Stimulated activated memory B cell treated with anti-CD40 and anti-IgM and Interleukin-4, amounts not matched to agents 10 μg/mL and 1 μg/mL and 100 μg/mL, for 72 hours (primary cell): Measurements from ENCODE around the gene ADGRG7.
A peak's percentile ranks its signal among the peaks of the same experiment; 100 is the strongest.

Experiments
- ATAC-seq: fragments of 150-1000 bp; cut with Tn5 transposase; 2 replicates; pipeline ENCODE4 v1.10.0; 2021
- H3K27ac Mint-ChIP-seq: one replicate; pipeline ENCODE4 v1.8.0; 2022; ENCODE audit warnings: mild to moderate bottlenecking, mixed read lengths
- H3K27me3 Mint-ChIP-seq: one replicate; pipeline ENCODE4 v1.8.0; 2022; ENCODE audit warnings: mixed read lengths
- H3K36me3 Mint-ChIP-seq: one replicate; pipeline ENCODE4 v1.8.0; 2022; ENCODE audit warnings: mixed read lengths
- H3K4me1 Mint-ChIP-seq: one replicate; pipeline ENCODE4 v1.8.0; 2022; ENCODE audit warnings: mixed read lengths
- H3K4me3 Mint-ChIP-seq: one replicate; pipeline ENCODE4 v1.8.0; 2022; ENCODE audit warnings: mild to moderate bottlenecking, moderate library complexity, mixed read lengths
- H3K9me3 Mint-ChIP-seq: one replicate; pipeline ENCODE4 v1.8.0; 2022; ENCODE audit warnings: mixed read lengths

ADGRG7 gene

GRCh38 chr3:100717637-100718487, 108.5 kb downstream of the ADGRG7 start:
- Mint-ChIP-seq H3K9me3 (peaks cover 3% of the 10 kb centered on the region), H3K4me3 (no peak overlapping the region), H3K27ac (no peak overlapping the region), H3K36me3 (peaks cover 59% of the 10 kb centered on the region), H3K27me3 (no peaks in the 10 kb centered on the region), H3K4me1 (peaks cover 39% of the 10 kb centered on the region)
- ATAC-seq: no peak

- ATAC-seq: no peak
- Mint-ChIP-seq H3K36me3 (peaks cover 55% of the 10 kb centered on the region), H3K4me3 (no peak overlapping the region), H3K9me3 (peaks cover 3% of the 10 kb centered on the region), H3K27ac (no peak overlapping the region), H3K27me3 (no peaks in the 10 kb centered on the region), H3K4me1 (peaks cover 31% of the 10 kb centered on the region)
These were observed 109.7 kb downstream of the ADGRG7 start for GRCh38 chr3:100719136-100719535.

GRCh38 chr3:100720426-100720825, 111.0 kb downstream of the ADGRG7 start:
- Mint-ChIP-seq H3K4me3 (no peak overlapping the region), H3K36me3 (peaks cover 47% of the 10 kb centered on the region), H3K27me3 (no peaks in the 10 kb centered on the region), H3K9me3 (peaks cover 3% of the 10 kb centered on the region), H3K27ac (no peak overlapping the region), H3K4me1 (peaks cover 22% of the 10 kb centered on the region)
- ATAC-seq: no peak

GRCh38 chr3:100725935-100726513, 116.6 kb downstream of the ADGRG7 start:
- Mint-ChIP-seq H3K36me3 (peaks cover 51% of the 10 kb centered on the region), H3K27ac (no peak overlapping the region)
- ATAC-seq: no peak

GRCh38 chr3:100726706-100727105, 117.3 kb downstream of the ADGRG7 start:
- H3K27ac Mint-ChIP-seq: no peak overlapping the region
- no peaks in the 10 kb centered on the region for H3K27me3 Mint-ChIP-seq
- no peaks in the 10 kb centered on the region for H3K9me3 Mint-ChIP-seq
- no peaks in the 10 kb centered on the region for H3K4me1 Mint-ChIP-seq
- no peak for ATAC-seq
- no peak overlapping the region for H3K4me3 Mint-ChIP-seq
- H3K36me3 Mint-ChIP-seq: peaks cover 47% of the 10 kb centered on the region

More at GRCh38 chr3:100725935-100726513, 116.6 kb downstream of the ADGRG7 start:
- Mint-ChIP-seq H3K4me3 (no peak overlapping the region), H3K9me3 (no peaks in the 10 kb centered on the region), H3K4me1 (no peaks in the 10 kb centered on the region), H3K27me3 (no peaks in the 10 kb centered on the region)

- no peaks in the 10 kb centered on the region for H3K4me1 Mint-ChIP-seq
- H3K9me3 Mint-ChIP-seq: no peaks in the 10 kb centered on the region
- ATAC-seq: no peak
- peaks cover 50% of the 10 kb centered on the region for H3K36me3 Mint-ChIP-seq
- no peaks in the 10 kb centered on the region for H3K27me3 Mint-ChIP-seq
- H3K4me3 Mint-ChIP-seq: no peak overlapping the region
- no peak overlapping the region for H3K27ac Mint-ChIP-seq
These were observed 121.1 kb downstream of the ADGRG7 start for GRCh38 chr3:100730524-100730923.

GRCh38 chr3:100732435-100732834, 123.0 kb downstream of the ADGRG7 start:
- Mint-ChIP-seq H3K27ac (no peak overlapping the region), H3K27me3 (no peaks in the 10 kb centered on the region), H3K4me3 (no peak overlapping the region), H3K9me3 (no peaks in the 10 kb centered on the region), H3K36me3 (peaks cover 55% of the 10 kb centered on the region), H3K4me1 (no peaks in the 10 kb centered on the region)
- no peak for ATAC-seq

GRCh38 chr3:100737334-100737733, 127.9 kb downstream of the ADGRG7 start:
- H3K27ac Mint-ChIP-seq: no peak overlapping the region
- no peak overlapping the region for H3K4me3 Mint-ChIP-seq
- no peaks in the 10 kb centered on the region for H3K9me3 Mint-ChIP-seq
- H3K27me3 Mint-ChIP-seq: no peaks in the 10 kb centered on the region
- peaks cover 56% of the 10 kb centered on the region for H3K36me3 Mint-ChIP-seq
- no peak for ATAC-seq
- H3K4me1 Mint-ChIP-seq: no peaks in the 10 kb centered on the region

GRCh38 chr3:100740207-100740606, 130.8 kb downstream of the ADGRG7 start:
- Mint-ChIP-seq H3K36me3 (peaks cover 46% of the 10 kb centered on the region), H3K9me3 (no peaks in the 10 kb centered on the region), H3K4me1 (no peaks in the 10 kb centered on the region), H3K27me3 (no peaks in the 10 kb centered on the region), H3K4me3 (no peak overlapping the region), H3K27ac (no peak overlapping the region)
- peak; percentile 27 for ATAC-seq

- Mint-ChIP-seq H3K27me3 (no peaks in the 10 kb centered on the region), H3K4me3 (no peak overlapping the region), H3K36me3 (peaks cover 34% of the 10 kb centered on the region), H3K27ac (no peak overlapping the region), H3K4me1 (no peaks in the 10 kb centered on the region), H3K9me3 (no peaks in the 10 kb centered on the region)
- ATAC-seq: no peak
These were observed 134.1 kb downstream of the ADGRG7 start for GRCh38 chr3:100743535-100743934.

GRCh38 chr3:100744671-100745070, 135.3 kb downstream of the ADGRG7 start:
- no peak for ATAC-seq
- no peak overlapping the region for H3K27ac Mint-ChIP-seq
- H3K4me1 Mint-ChIP-seq: no peaks in the 10 kb centered on the region
- peaks cover 34% of the 10 kb centered on the region for H3K36me3 Mint-ChIP-seq
- no peaks in the 10 kb centered on the region for H3K27me3 Mint-ChIP-seq
- H3K9me3 Mint-ChIP-seq: no peaks in the 10 kb centered on the region
- no peak overlapping the region for H3K4me3 Mint-ChIP-seq
